Right lobe of liver (tissue), 6 donors: ENCODE data around the gene NPDC1. TPM values are rescaled to one million over a fixed set of nuclear protein-coding genes. Genes with fewer than 3 reads are reported as not detected.

Source experiments
- ATAC-seq, 4 donors: fragments of 200-7000 bp; cut with Tn5 transposase; one replicate each; pipeline ENCODE4 v1.9.1; 2020; ENCODE audit warnings: mild to moderate bottlenecking in 4 of 4, moderate library complexity in 4 of 4
- DNase-seq, 3 donors: peaks; one replicate each; pipeline ENCODE4 v3.0.0-alpha.2; 2020
- H3K27ac ChIP-seq, 3 donors: fragments of 200-600 bp; one replicate each; pipeline ENCODE4 v1.8.0; 2022
- H3K27me3 ChIP-seq, 2 donors: fragments of 200-600 bp; one replicate each; pipeline ENCODE4 v1.8.0; 2022
- H3K36me3 ChIP-seq, 4 donors: fragments of 200-600 bp; sonication (generic) in 1 of 4; one replicate each; pipeline versions ENCODE4 v1.5.1 to v1.8.0; 2017 to 2022; ENCODE audit warnings: control low read depth in 1 of 4
- H3K4me1 ChIP-seq, 4 donors: fragments of 200-600 bp; sonication (generic) in 1 of 4; one replicate each; pipeline versions ENCODE4 v1.5.1 to v1.8.0; 2017 to 2022; ENCODE audit warnings: control low read depth in 1 of 4
- H3K4me3 ChIP-seq, 3 donors: fragments of 200-600 bp; one replicate each; pipeline ENCODE4 v1.8.0; 2022
- H3K9me3 ChIP-seq, 4 donors: fragments of 200-600 bp; sonication (generic) in 1 of 4; one replicate each; pipeline versions ENCODE4 v1.5.1 to v1.8.0; 2017 to 2022; ENCODE audit warnings: control low read depth in 1 of 4
- POLR2A ChIP-seq: fragments of 450-650 bp; IDR thresholded peaks from one replicate; pipeline ENCODE4 v1.6.1; 2017; ENCODE audit warnings: antibody characterized with exemption, mild to moderate bottlenecking
- WGBS: methylation state at CpG from one replicate; pipeline ENCODE4 v1.1.6; 2018; ENCODE audit warnings: low coverage, low lambda C conversion rate; ENCODE audit not compliant: insufficient coverage; ENCODE audit errors: missing lambda C conversion rate; 5-methylcytosine and 5-hydroxymethylcytosine counted together
- intact Hi-C, 2 donors: fragments of 100-400 bp; cut with DNase I; formaldehyde crosslinking; loops; one replicate each; pipeline versions ENCODE4 v1.11.2 to v1.14.1; 2022
- total RNA-seq, 6 experiments: library from RNA; depleted of rRNA in 2 of 6; stranded (reverse); fragments of >200 nt in 2 of 6; fragmentation: NEBNext Ultra II Directional in 3 of 6; extraction: Animal tissue kit (Norgen Biotek cat#: 25700) in 3 of 6; gene quantifications; one replicate each; pipeline versions ENCODE4 v1.1.0 to v1.2.4, GENCODE V29; 2016 to 2023
- TF ChIP-seq, protein P1 (sequence below), 4 donors: fragments of 200-600 bp in 3 of 4; fragments of 450-650 bp in 1 of 4; IDR thresholded peaks; one replicate each; pipeline versions ENCODE4 v1.5.1 to v1.8.0; 2016 to 2022; ENCODE audit warnings: antibody characterized with exemption in 4 of 4, mild to moderate bottlenecking in 2 of 4
- donor health status: DM: no; HTN: yes; CAD: no.
- donor health status: DM: no; HTN: no; CAD: no.
- donor health status: DM: no; HTN: no; CAD: no.
- donor health status: DM: no; HTN: yes; CAD: no.
- donor health status: DM: no; HTN: yes; CAD: no.

NPDC1 gene
- total RNA-seq, 6 experiments from 2014 or later = 9.3 to 14.9 (median 12.2) TPM

DNA sequence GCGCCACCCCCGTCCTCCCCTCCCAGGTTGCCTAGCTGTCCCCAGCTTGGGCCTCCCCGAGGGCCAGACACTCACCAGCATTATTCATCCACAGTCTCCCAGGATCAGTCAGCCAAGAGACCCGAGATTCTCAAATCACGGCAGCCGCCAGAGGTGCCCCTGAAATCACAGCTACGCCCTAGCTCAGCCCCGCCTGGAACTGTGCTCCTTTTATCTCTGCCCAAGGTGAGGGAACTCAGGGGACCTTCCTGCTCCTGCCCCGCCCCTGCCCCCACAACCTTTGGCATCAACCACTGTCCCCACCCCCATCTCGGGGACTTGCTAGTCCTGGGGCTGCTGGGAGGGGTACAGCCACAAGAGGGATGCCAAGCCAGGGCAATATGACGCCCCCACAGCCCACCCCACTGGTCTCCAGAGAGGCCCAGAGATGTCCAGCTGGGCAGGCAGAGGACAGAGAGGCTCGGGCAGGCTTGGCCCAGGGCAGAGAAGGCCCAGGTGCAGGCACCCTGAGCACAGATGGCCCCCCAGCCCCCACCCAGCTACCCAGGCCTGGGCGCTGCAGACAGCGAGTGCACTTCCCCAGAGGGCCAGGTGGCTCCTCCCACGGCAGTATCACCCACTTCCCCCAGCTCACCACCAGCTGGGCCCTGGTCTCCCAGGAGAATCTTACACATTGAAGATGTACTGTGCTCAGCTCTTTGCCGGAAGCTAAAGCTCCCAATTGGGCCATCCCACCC, 13.9 kb downstream of the NPDC1 start, which contains the start of gene FUT7:
TSS of gene FUT7 (minus strand) at position 185 of the 737 bp plus-strand sequence. CDS start at position 88, 97 bp downstream.
- Histone ChIP-seq H3K4me3 (peak within 1 kb of the TSS in 1 of 3 donors; percentile 4), H3K36me3 (no peaks in the 10 kb centered on the region), H3K27ac (peak within 1 kb of the TSS in 1 of 3 donors; percentile 37), H3K4me1 (peaks cover 0 to 20% (median 10%) of the 10 kb centered on the region in 4 donors), H3K9me3 (no peaks in the 10 kb centered on the region), H3K27me3 (no peaks in the 10 kb centered on the region)
- 32% methylated on average over 3 of the region's 16 CpGs for WGBS
- DNase-seq (no peak), ATAC-seq (no peak)
- no peak for TF ChIP-seq POLR2A
- TF ChIP-seq, protein P1, sequence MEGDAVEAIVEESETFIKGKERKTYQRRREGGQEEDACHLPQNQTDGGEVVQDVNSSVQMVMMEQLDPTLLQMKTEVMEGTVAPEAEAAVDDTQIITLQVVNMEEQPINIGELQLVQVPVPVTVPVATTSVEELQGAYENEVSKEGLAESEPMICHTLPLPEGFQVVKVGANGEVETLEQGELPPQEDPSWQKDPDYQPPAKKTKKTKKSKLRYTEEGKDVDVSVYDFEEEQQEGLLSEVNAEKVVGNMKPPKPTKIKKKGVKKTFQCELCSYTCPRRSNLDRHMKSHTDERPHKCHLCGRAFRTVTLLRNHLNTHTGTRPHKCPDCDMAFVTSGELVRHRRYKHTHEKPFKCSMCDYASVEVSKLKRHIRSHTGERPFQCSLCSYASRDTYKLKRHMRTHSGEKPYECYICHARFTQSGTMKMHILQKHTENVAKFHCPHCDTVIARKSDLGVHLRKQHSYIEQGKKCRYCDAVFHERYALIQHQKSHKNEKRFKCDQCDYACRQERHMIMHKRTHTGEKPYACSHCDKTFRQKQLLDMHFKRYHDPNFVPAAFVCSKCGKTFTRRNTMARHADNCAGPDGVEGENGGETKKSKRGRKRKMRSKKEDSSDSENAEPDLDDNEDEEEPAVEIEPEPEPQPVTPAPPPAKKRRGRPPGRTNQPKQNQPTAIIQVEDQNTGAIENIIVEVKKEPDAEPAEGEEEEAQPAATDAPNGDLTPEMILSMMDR (IDR thresholded peaks at IDR 0.05) = no peak
- intact Hi-C loops = loop anchor here (5.0 to 10.0 kb wide), 4 partner anchors 80 to 257 kb away; partner anchors contain the start of genes C8G (in 1 of the 2), FBXW5 (in 1 of the 2), LCN12 (in 1 of the 2) and PHPT1 (in 1 of the 2)

DNA sequence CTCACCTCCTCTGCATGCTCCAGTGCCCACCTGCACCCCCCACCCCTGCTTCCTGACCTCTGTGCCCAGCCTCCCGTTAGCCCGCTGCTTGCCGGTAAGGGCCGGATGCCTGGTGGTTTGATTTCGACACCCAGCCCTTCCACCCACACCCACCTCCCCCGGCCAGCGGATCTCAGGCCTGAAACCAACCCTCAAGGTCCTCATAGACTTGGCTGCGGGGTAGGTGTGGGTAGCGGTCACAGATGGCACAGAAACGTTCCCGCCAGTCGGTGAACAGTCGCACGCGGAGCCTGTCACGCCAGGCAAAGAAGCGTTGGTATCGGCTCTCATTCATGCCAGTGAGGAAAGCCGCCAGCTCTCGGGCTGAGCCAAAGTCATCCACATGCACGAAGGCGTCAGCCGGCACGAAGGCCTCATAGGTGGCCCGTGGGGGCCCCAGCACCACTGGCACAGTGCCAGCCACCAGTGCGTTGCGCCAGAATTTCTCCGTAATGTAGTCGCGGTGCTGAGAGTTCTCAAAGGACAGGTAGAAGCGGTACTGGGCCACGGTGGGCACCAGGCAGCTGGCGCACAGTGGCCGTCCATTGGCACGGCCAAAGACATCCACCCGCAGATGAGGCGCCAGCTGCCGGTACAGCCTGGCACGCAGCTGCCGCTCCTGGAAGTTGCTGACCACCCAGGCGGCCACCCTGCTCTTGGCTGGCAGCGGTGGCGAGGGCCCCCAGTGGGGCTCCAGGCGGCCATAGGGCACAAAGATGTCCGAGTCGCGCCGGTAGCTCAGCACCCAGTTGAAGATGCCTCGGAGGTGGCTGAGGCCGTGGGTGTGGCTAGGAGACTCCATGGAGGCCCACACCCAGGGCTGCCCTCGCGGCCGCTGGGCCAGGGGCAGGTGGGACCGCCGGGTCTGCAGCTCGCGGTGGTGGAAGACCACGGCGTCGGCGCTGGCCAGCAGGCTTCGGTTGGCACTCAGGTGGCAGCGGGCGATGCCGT, 15.1 kb downstream of the NPDC1 start:
- intact Hi-C loops = loop anchor here (5.0 to 10.0 kb wide), 4 partner anchors 79 to 256 kb away; partner anchors contain the start of genes C8G (in 1 of the 2), FBXW5 (in 1 of the 2), LCN12 (in 1 of the 2) and PHPT1 (in 1 of the 2)
- TF ChIP-seq POLR2A = no peak
- TF ChIP-seq, protein P1 (IDR thresholded peaks at IDR 0.05) = no peak
- Histone ChIP-seq H3K4me3 (no peak overlapping the region), H3K27ac (peak overlapping the region in 1 of 3 donors; percentile 58), H3K4me1 (peaks cover 0 to 33% (median 17%) of the 10 kb centered on the region in 4 donors), H3K27me3 (no peaks in the 10 kb centered on the region), H3K36me3 (no peaks in the 10 kb centered on the region), H3K9me3 (no peaks in the 10 kb centered on the region)
- 55% methylated on average over 24 of the region's 65 CpGs for WGBS
- peak in 1 of 3 donors; percentile 68 for DNase-seq
- ATAC-seq = no peak

DNA sequence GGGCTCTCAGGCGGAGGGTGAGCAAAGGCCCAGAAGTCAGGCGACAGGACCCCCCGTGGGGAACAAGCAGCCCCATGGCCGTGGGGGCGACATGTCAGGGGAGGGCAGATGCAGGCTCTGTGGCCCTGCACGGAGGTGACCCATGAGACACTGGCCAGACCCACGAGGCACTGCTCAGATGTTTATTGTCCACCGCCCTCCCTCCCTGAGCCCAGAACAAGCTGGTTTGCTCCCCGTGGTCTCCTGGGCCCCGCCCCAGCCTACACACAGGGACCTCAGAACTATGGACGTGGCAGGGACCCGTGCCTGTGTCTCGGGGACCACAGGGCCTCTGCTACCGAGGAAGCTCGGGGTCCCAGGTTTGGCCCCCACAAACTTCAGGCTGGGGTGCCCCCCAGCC, 16.0 kb downstream of the NPDC1 start:
- ATAC-seq = no peak
- Histone ChIP-seq H3K36me3 (no peaks in the 10 kb centered on the region), H3K27me3 (no peaks in the 10 kb centered on the region), H3K9me3 (no peaks in the 10 kb centered on the region), H3K4me3 (no peak overlapping the region), H3K4me1 (peaks cover 0 to 40% (median 20%) of the 10 kb centered on the region in 4 donors), H3K27ac (peak overlapping the region in 1 of 3 donors; percentile 58)
- TF ChIP-seq, protein P1 (IDR thresholded peaks at IDR 0.05) = no peak
- TF ChIP-seq POLR2A = no peak
- no peak for DNase-seq
- WGBS = 40% methylated on average over 1 of the region's 15 CpGs
- intact Hi-C loops = loop anchor here (5.0 to 10.0 kb wide), 4 partner anchors 78 to 255 kb away; partner anchors contain the start of genes C8G (in 1 of the 2), FBXW5 (in 1 of the 2), LCN12 (in 1 of the 2) and PHPT1 (in 1 of the 2)
